CD4-positive, alpha-beta T cell (primary cell): ENCODE results near the gene FNDC3B. TPM values are rescaled to one million over a fixed set of nuclear protein-coding genes. Genes with fewer than 3 reads are reported as not detected.
"Not testable (repeated sequence)": the region's sequence is repeated elsewhere in the genome, so short reads cannot be mapped to it uniquely, and the experiment has no call there.

Source experiments
- ATAC-seq: fragments of 200-7000 bp; cut with Tn5 transposase; one replicate; pipeline ENCODE4 v1.10.0; 2022; ENCODE audit warnings: mild to moderate bottlenecking; ENCODE audit not compliant: poor library complexity
- CTCF ChIA-PET: fragments of 350-600 bp; sonication (Branson Sonifier 250); formaldehyde crosslinking; loops from one replicate; lab custom pipeline; 2021; ENCODE audit warnings: antibody characterized with exemption, inconsistent platforms; lab: Charles Lee
- POLR2A ChIA-PET: fragments of 350-600 bp; sonication (Branson Sonifier 250); formaldehyde crosslinking; loops from one replicate; lab custom pipeline; 2021; ENCODE audit warnings: antibody characterized with exemption, inconsistent platforms; lab: Charles Lee
- DNase-seq, 14 experiments: peaks; one replicate each; pipeline ENCODE4 v3.0.0-alpha.2; 2013 to 2020; ENCODE audit warnings: mixed read lengths in 2 of 14
- H3K27ac ChIP-seq, 2 donors: one replicate each; pipeline versions ENCODE4 v1.5.1 to v1.7.0; 2013; ENCODE audit warnings: low read length in 2 of 2, low read depth in 1 of 2, mild to moderate bottlenecking in 1 of 2
- H3K27me3 ChIP-seq, 2 experiments: 1 replicate in 1 of 2; 2 replicates in 1 of 2; pipeline versions ENCODE4 v1.6.1 to v1.7.0; 2013; ENCODE audit warnings: low read length in 2 of 2, control low read depth in 1 of 2, mild to moderate bottlenecking in 1 of 2, moderate library complexity in 1 of 2; ENCODE audit not compliant: insufficient read depth in 2 of 2, control insufficient read depth in 1 of 2
- H3K36me3 ChIP-seq: one replicate; pipeline ENCODE4 v1.6.1; 2013; ENCODE audit warnings: low read length, control low read depth; ENCODE audit not compliant: insufficient read depth
- H3K4me1 ChIP-seq: one replicate; pipeline ENCODE4 v1.6.1; 2013; ENCODE audit warnings: low read length, control low read depth; ENCODE audit not compliant: insufficient read depth
- H3K4me3 ChIP-seq: one replicate; pipeline ENCODE4 v1.5.1; 2013; ENCODE audit warnings: mild to moderate bottlenecking, low read length, moderate library complexity
- H3K9me3 ChIP-seq, 2 experiments: 1 replicate in 1 of 2; 2 replicates in 1 of 2; pipeline versions ENCODE4 v1.6.1 to v1.7.0; 2013; ENCODE audit warnings: low read length in 2 of 2, mild to moderate bottlenecking in 2 of 2, control low read depth in 1 of 2, moderate library complexity in 1 of 2; ENCODE audit not compliant: control insufficient read depth in 1 of 2, insufficient read depth in 1 of 2
- H3K27ac Mint-ChIP-seq: one replicate; pipeline ENCODE4 v1.8.0; 2020; ENCODE audit warnings: mixed read lengths
- H3K27me3 Mint-ChIP-seq: one replicate; pipeline ENCODE4 v1.8.0; 2021; ENCODE audit warnings: mixed read lengths
- H3K36me3 Mint-ChIP-seq: one replicate; pipeline ENCODE4 v1.8.0; 2021; ENCODE audit warnings: low read depth, mixed read lengths
- H3K4me1 Mint-ChIP-seq: one replicate; pipeline ENCODE4 v1.8.0; 2021; ENCODE audit warnings: low read depth, mixed read lengths
- H3K4me3 Mint-ChIP-seq: one replicate; pipeline ENCODE4 v1.8.0; 2020; ENCODE audit warnings: mild to moderate bottlenecking, mixed read lengths
- H3K9me3 Mint-ChIP-seq: one replicate; pipeline ENCODE4 v1.8.0; 2020; ENCODE audit warnings: mixed read lengths
- CTCF ChIP-seq: fragments of 200-600 bp; IDR thresholded peaks from one replicate; pipeline ENCODE4 v1.8.0; 2022; ENCODE audit warnings: antibody characterized with exemption, mild to moderate bottlenecking
- intact Hi-C, 2 experiments: fragments of 100-400 bp; cut with DNase I in 1 of 2; cut with micrococcal nuclease in 1 of 2; formaldehyde crosslinking; loops; one replicate each; pipeline versions ENCODE4 v1.15.1 to v1.9.0; 2023 to 2025; cut with DNase I, micrococcal nuclease
- polyA plus RNA-seq, 2 donors: library from polyadenylated mRNA; unstranded; fragments of 120-200 nt; gene quantifications; one replicate each; pipeline ENCODE4 v1.2.1, GENCODE V29; 2013
- total RNA-seq, 174 experiments: library from RNA in 2 of 174; stranded (reverse) in 2 of 174; gene quantifications; one replicate each; pipeline ENCODE4 v1.2.3 and lab custom pipeline; 2021 to 2026

The FNDC3B gene
- total RNA-seq (10 to 100 TPM; 26.1 to 28.7 TPM), total RNA-seq (lab: John Stamatoyannopoulos, UW) (18.1 to 92.5 (median 37.9) reads per million in 172 experiments)
- 8.4 TPM for polyA plus RNA-seq (2013, experiment 1 of 2)
- polyA plus RNA-seq (2013, experiment 2 of 2): 10.7 TPM

GRCh38 chr3:172039436-172040077 is at the start of gene FNDC3B:
FNDC3B (plus strand) TSS chr3:172039578; CDS start chr3:172112480, 72,902 bp downstream.
- peaks cover 25% of the 10 kb centered on the region for H3K4me1 ChIP-seq
- intact Hi-C loops: loop anchor here (1.0 to 10.0 kb wide), 6 partner anchors 67 to 708 kb away; no protein-coding TSS in a partner anchor
- H3K9me3 Mint-ChIP-seq: no peaks in the 10 kb centered on the region
- H3K9me3 ChIP-seq: no peaks in the 10 kb centered on the region
- ATAC-seq (peak; percentile 93), DNase-seq (peak; percentile 81 to 96 (median 88))
- ChIA-PET CTCF (interaction anchor here (1.0 to 1.7 kb wide), 2 partner anchors 68 to 293 kb away, joined by 3 to 5 read pairs; no protein-coding TSS in a partner anchor), POLR2A (interaction anchor here (0.9 to 2.0 kb wide), 7 partner anchors 11 to 711 kb away, joined by 3 to 13 read pairs (median 3); partner anchors contain the start of gene ECT2)
- H3K4me3 ChIP-seq: peak within 1 kb of the TSS; percentile 91
- H3K27me3 ChIP-seq: no peaks in the 10 kb centered on the region
- no peak for TF ChIP-seq CTCF
- H3K36me3 ChIP-seq: no peaks in the 10 kb centered on the region
- H3K27ac ChIP-seq: peak within 1 kb of the TSS; percentile 71 to 86
- H3K27me3 Mint-ChIP-seq: peaks cover 5% of the 10 kb centered on the region
- H3K4me1 Mint-ChIP-seq: peaks cover 53% of the 10 kb centered on the region
- H3K27ac Mint-ChIP-seq: peak within 1 kb of the TSS; percentile 92
- H3K36me3 Mint-ChIP-seq: peaks cover 5% of the 10 kb centered on the region
- H3K4me3 Mint-ChIP-seq: peak within 1 kb of the TSS; percentile 100

- H3K36me3 ChIP-seq, H3K9me3 Mint-ChIP-seq, intact Hi-C loops, POLR2A ChIA-PET, H3K27ac Mint-ChIP-seq, H3K4me3 Mint-ChIP-seq, H3K27me3 ChIP-seq, CTCF ChIA-PET, ATAC-seq, H3K4me1 Mint-ChIP-seq, H3K27ac ChIP-seq, H3K4me1 ChIP-seq, H3K4me3 ChIP-seq, H3K36me3 Mint-ChIP-seq, H3K9me3 ChIP-seq: not testable (repeated sequence)
- DNase-seq: peak in 2 of 14 experiments; percentile 7 to 37
- H3K27me3 Mint-ChIP-seq: peaks cover 16% of the 10 kb centered on the region
Observed at GRCh38 chr3:171990239-171990638, 49.1 kb upstream of the FNDC3B start.

- intact Hi-C loops: no loop called here
- Histone ChIP-seq H3K27ac (no peak overlapping the region), H3K36me3 (no peaks in the 10 kb centered on the region), H3K9me3 (peaks cover 0 to 2% of the 10 kb centered on the region in 2 experiments), H3K27me3 (no peaks in the 10 kb centered on the region), H3K4me1 (no peaks in the 10 kb centered on the region), H3K4me3 (no peak overlapping the region)
- H3K36me3 Mint-ChIP-seq: no peaks in the 10 kb centered on the region
- H3K4me1 Mint-ChIP-seq: peaks cover 2% of the 10 kb centered on the region
- no peaks in the 10 kb centered on the region for H3K9me3 Mint-ChIP-seq
- peaks cover 16% of the 10 kb centered on the region for H3K27me3 Mint-ChIP-seq
- POLR2A ChIA-PET: no interaction called here
- H3K4me3 Mint-ChIP-seq: no peak overlapping the region
- CTCF ChIA-PET: no interaction called here
- ATAC-seq (no peak), DNase-seq (no peak)
- TF ChIP-seq CTCF: no peak
- no peak overlapping the region for H3K27ac Mint-ChIP-seq
Observed at GRCh38 chr3:171991166-171991565, 48.2 kb upstream of the FNDC3B start.
